Left renal cortex interstitium (tissue), 4 donors: ENCODE results near the gene MAST4. TPM values are rescaled to one million over a fixed set of nuclear protein-coding genes. Genes with fewer than 3 reads are reported as not detected.
"Not testable (repeated sequence)": the region's sequence is repeated elsewhere in the genome, so short reads cannot be mapped to it uniquely, and the experiment has no call there.

Experiments
- DNase-seq, 4 donors: peaks; one replicate each; pipeline ENCODE4 v3.0.0-alpha.2; 2013; ENCODE audit warnings: low read depth in 4 of 4, low spot score in 2 of 4, missing footprints in 1 of 4
- polyA plus RNA-seq, 4 donors: library from polyadenylated mRNA; unstranded; fragments of 120-200 nt; gene quantifications; one replicate each; pipeline ENCODE4 v1.2.1, GENCODE V29; 2013; ENCODE audit not compliant: insufficient read length in 4 of 4

The MAST4 gene
- polyA plus RNA-seq, 4 donors: 13.5 to 18.7 (median 16.1) TPM

- DNase-seq: peak in 2 of 4 donors; percentile 19 to 29
These were observed 498.5 kb downstream of the MAST4 start for GRCh38 chr5:67094476-67095300.

- peak in 2 of 4 donors; percentile 24 to 29 for DNase-seq
These were observed 499.4 kb downstream of the MAST4 start for GRCh38 chr5:67095346-67096171.

- DNase-seq: no peak
These were observed 502.5 kb downstream of the MAST4 start for GRCh38 chr5:67098656-67099055.

- DNase-seq: no peak
These were observed 504.1 kb downstream of the MAST4 start for GRCh38 chr5:67100301-67100700.

- no peak for DNase-seq
These were observed 506.5 kb downstream of the MAST4 start for GRCh38 chr5:67102708-67103107.

- no peak for DNase-seq
These were observed 508.7 kb downstream of the MAST4 start for GRCh38 chr5:67104859-67105258.

GRCh38 chr5:67105270-67105669 is 509.1 kb downstream of the MAST4 start:
- DNase-seq: no peak

- no peak for DNase-seq
These were observed 510.6 kb downstream of the MAST4 start for GRCh38 chr5:67106626-67107342.

- DNase-seq: no peak
These were observed 515.6 kb downstream of the MAST4 start for GRCh38 chr5:67111779-67112178.

- DNase-seq: no peak
These were observed 519.1 kb downstream of the MAST4 start for GRCh38 chr5:67115246-67115645.

GRCh38 chr5:67115817-67116216 is 519.6 kb downstream of the MAST4 start:
- no peak for DNase-seq

- no peak for DNase-seq
These were observed 521.9 kb downstream of the MAST4 start for GRCh38 chr5:67118050-67118620.

GRCh38 chr5:67119010-67119409 is 522.8 kb downstream of the MAST4 start:
- no peak for DNase-seq

GRCh38 chr5:67120032-67120431 is 523.8 kb downstream of the MAST4 start:
- DNase-seq: no peak

- no peak for DNase-seq
These were observed 527.6 kb downstream of the MAST4 start for GRCh38 chr5:67123819-67124218.

GRCh38 chr5:67124556-67124955 is 528.4 kb downstream of the MAST4 start:
- DNase-seq: no peak

- not testable (repeated sequence) for DNase-seq
These were observed 531.2 kb downstream of the MAST4 start for GRCh38 chr5:67127347-67127895.

- DNase-seq: no peak
These were observed 533.6 kb downstream of the MAST4 start for GRCh38 chr5:67129768-67130167.

GRCh38 chr5:67133217-67133616 is 537.0 kb downstream of the MAST4 start:
- no peak for DNase-seq

GRCh38 chr5:67133776-67134175 is 537.6 kb downstream of the MAST4 start:
- DNase-seq: no peak
